ENCODE measurements around the gene CRYBB1.

Gene CRYBB1

DNA sequence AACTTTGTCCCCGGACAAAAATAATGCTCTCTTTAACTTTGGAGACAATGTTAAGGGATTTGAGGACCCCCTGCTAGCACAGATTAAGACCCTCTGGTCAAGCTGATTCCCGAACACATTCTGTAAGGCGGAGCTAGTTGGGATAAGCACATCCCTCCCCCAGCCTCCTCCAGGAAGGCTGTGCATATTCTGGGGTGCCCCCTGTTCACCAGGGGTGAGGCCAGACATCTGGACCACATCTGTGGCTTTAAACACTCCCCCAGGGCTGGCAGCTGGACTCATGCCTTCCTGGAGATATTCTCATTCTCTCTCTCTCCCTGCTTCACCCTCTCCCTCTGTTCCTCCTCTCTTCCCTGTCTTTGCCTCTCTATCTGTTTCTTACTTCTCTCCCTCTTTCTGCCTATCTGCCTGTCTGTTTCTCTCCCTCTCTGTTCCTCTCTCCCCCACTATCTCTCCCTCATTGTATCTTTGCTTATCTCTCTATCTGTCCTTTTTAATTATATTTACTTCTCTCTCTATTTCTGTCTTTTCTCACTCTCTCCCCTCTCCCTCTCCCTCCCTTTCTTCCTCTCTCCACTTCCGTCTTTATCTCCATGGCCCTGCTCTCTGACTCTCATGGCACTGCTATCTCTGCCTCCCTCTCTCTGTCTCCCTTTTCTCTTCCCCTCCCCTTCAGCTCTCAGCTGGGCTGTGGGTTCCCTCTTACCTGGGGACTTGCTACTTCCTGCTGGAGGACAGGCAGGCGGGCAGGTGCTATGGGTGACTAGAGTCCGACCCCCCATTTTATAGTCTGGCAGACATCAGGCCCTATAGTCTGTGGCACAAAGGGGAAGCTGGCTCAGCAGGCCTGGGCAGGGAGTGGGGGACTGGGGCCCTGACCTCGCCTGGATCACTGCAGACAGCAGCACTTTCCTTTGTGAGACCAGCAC, at the start of gene CRYBB1:
Gene CRYBB1 (minus strand): TSS at position 757 of the 929 bp plus-strand sequence. CDS start 1,708 bp downstream, outside the sequence.
- no peak for DNase-seq

DNA sequence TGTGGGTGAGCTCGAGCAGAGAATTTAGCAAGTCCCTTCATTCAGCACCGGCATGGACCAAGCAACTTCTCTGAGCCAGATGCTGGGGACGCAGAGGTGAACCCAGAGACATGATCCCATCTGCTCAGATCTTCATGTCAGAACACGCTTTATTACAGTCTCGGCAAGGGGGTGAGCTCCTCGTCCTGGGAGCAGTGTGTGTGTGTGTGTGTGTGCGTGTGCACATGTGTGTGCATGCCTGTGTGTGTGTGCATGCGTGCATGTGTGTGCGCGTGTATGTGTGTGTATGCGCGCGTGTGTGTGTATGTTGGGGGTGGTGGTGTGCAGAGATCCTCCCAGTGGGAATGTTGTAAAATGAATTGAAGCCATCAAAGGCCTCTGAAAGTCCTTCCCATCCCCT, 49.3 kb upstream of the CRYBB1 start:
- no peak for DNase-seq

DNA sequence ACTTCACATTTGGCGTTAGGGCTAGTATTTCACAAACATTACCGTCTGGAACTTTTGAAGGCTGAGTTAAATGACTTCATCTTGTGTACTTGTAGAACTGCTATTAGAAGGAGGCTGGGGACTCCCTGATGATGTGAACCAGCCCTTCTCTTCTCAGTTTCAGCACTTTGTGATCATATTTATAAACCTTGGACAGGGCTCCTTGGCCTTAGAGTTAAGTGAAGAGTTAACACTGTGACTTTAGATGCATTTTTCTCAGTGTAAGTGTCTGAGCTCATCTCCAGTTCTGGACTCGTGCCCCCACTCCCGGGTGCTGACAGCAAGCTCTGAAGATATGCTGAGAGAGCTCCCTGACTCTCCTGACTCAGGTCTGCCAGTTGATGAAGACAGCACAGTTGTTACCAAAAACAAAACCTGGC, 48.0 kb upstream of the CRYBB1 start:
- DNase-seq = no peak

DNA sequence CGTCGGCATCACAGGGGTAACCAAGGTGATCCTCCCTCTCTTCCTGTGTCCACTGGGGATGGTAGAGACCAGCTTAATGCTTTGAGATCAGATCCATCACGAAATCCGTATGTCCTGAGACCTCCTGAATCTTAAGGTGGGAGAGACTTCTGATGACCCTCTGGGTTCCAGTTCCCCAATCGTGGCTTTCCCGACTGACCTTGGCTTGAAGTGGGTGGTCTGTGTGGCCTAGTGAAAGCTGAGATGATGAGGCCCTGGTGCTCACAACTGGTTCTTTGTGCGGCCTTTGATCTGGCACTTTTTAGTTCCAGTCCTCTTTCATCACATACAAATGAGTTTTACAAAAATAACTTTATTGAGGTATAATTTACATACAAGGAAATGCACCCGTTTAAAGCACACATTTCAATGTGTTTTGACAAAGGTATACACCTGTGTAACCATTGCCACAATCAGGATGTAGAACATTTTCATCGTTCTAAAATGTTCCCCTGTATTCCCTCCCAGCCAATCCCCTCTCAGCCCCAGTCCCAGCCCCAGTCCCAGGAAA, 45.6 kb upstream of the CRYBB1 start:
- no peak for DNase-seq

DNA sequence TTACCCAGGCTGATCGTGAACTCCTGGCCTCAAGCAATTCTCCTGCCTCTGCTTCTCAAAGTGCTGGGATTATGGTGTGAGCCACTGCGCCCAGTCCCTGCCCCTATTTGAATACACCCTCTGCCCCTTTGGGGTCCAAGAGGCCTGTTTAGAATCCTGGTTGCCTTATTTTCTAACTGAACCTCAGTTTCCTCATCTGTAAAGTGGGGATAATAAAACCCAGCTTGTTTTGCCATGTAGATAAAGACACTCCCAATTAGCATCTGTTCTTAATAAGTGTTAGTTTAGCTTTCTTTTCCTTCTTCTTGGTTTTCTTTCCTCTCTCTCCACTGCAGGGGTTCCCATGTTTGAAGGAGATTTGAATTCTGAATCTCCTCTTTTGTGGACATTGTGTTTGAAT, 44.3 kb upstream of the CRYBB1 start:
- no peak for DNase-seq

DNA sequence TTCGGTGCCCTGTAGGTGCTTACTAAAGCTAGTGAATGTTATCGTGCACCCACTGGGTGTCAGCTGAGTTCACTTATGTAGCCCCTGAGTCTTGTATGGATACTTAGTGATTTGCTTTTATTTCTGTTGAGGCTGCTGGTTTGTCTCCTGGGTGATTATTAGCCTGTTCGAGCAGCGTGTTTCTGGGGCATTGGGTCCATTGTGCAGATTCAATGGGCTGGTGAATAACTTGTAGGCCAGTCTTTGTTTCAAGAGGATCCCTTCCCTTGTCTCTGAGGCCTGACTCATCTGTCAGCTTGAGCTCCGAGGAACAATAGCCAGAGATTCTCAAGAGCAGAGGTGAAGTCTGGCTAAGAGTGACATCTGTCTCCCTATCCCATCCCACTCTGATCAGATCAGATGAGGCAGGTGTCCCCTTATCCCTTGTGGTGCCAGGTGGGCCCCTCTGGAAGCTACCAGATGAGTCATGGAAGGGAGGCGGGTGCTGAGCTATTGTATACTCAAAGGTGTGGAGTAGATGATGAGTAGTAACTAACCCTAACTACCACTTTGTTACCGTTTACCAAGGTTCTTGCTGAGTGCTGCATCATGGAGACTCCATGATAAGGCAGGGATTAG, 43.2 kb upstream of the CRYBB1 start:
- no peak for DNase-seq

DNA sequence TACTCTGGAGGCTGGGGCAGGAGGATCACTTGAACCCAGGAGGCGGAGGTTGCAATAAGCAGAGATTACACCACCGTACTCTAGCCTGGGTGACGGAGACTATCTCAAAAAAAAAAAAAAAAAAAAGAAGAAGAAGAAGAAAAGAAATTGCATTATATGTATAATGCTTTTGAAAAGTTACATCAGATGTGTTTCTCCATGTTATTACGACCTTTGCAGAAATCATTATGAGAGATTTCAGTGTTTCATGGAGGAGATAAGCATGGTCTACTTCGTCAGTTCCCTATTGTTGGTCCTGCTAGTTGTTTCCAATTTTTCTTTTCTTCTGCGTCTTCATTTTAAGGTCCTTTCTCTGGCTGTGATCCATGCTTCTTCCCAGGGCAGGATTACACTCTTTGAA, 42.5 kb upstream of the CRYBB1 start:
- no peak for DNase-seq

DNA sequence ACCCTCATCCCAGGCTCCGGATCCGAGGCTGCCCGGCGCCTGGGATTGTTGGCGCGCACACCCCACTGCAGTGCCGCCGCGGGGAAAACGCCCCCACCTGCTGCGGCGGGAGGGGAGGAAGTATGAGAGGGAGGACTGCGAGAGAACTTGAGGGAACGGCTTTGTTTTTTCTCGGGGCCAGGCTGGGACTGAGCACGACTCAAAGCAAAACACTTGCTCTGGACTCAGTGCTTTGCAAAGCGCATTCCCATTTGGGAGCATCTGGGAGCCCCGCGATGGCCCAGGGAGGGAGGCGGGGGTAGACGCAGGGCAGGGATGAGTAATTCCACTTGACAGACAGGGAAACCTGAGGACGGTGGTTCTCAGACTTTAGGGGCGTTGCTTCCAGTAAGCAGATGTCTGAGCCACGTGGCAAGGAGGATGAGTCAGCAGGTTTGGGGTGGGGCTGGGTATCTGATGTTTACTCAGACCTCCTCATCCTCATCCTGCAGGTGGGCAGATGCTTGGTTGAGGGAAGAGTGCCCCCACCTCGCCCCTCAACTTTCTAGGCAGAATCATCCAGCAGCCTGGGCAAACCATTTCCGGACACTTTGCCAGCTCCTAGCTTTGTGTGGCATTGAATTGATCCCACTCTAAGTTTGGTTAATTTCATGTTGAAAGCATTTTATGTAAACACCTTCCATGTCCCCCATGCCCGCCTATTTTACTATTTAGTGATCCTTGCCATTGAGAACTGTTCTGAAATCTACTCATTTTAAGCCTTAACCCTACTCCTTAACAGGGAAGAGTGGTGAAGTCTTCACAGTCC, 41.0 kb upstream of the CRYBB1 start:
- peak; percentile 35 to 72 for DNase-seq

DNA sequence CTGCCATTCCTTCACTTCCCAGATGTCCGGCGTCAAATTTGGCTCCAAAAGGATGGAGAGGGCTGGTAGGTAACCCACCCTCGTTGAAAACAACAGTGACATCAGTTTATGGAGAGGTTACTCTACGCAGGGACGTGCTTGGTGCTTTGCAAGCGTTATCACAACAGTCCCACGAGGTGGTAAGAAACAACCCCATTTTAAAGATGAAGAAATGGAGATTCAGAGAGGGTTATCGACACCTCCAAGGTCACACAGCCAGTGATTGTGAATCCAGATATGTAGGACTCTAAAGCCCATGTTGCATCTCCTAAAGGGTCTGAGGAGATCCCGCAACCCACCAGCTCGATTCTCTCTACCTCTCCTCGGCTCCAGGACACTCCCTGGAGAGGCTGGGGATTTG, 40.3 kb upstream of the CRYBB1 start:
- no peak for DNase-seq

DNA sequence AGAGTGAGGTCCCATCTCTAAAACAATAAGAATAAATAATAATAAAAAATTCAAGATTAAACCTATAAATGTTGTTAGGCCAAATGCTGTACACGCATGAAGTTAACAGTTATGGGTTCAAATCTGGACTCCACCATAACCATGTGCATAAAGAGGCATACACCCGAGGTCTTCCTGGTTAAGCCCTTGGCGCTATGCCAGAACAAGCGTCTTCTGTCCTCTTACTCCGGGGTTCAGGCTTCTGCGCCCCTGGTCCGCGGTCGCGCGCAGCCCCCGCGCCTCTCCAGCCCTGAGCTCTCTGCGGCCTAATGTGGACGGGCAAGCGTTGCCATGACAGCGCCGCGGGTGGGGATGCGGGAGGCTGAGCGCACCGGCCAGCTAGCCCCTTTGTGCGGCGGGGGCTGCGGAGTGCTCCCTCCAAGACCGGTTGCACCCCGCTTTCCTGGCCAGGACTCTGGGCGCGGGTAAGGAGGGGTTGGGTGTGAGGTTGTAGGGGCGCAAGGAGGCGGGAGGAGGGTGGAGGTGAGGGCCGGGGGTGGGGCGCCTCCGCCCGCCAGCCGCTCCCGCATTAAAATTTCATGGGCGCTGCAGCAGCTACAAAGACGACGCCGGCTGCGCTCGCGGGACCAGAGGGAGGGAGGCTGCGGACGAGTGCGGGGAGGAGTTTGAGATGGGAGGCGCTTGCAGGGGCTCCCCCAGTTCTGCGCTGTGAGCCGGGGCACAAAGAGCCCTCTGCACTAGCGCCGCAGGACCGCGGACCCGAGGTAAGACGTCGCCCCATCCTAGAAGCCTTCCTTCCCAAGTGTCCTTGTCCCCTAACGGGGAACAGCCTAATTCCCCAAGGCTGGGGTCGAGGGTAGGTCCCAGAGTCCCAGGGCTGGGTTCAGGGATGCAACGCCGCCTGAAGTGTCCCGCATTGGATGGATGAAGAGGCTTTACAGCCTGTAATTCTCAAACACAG, 39.3 kb upstream of the CRYBB1 start, which contains the start of gene MIAT:
Gene MIAT (plus strand): TSS at position 698 of the 961 bp plus-strand sequence.
- no peak for DNase-seq

DNA sequence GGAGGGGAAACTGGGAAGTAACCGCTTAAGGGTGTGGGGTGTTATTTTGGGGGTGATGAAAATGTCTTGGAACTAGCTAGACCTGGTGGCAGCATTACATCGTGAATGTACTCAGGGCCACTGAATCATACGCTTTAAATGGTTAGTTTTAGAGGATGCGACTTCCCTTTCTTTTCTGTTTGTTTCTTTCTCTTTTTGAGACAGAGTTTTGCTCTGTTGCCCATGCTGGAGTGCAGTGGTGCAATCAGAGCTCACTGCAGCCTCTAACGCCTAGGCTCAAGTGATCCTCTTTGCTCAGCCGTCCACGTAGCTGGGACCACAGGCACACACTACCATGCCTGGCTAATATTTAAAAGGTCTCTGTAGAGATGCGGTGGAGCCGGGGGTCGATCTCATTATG, 34.0 kb upstream of the CRYBB1 start:
- no peak for DNase-seq

DNA sequence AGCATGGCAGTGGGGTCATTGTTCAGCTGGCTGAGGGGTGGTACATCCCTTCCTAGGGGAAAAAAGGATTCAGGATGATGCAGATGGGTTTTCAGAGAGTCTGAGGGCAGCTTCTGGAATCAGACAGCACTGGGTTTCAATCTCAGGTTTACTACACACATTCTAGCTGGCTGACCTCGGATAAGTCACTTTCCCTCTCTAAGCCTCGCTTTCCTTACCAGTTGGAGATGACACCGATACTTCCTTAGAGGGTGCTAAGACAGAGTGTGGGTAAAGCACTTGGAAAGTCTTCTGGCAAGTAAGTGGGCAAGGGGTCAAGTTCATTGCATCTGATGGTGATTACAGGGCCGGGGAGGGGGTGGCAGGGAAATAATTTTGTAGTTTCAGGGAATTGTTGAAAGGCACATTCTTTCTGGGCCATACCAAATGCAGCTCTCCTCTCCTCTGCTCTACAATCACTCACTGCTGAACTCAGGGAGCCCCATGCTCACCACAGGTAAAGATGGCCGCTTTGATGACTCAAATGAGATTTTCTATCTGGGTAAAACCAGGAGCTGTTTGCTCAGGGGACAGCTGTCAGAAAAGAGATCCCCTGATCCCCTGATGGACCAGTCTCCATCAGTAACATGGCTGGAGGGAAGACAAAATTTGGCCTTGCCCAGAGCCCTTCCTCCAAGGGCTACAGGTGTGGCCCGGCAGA, 33.0 kb upstream of the CRYBB1 start:
- DNase-seq = no peak

DNA sequence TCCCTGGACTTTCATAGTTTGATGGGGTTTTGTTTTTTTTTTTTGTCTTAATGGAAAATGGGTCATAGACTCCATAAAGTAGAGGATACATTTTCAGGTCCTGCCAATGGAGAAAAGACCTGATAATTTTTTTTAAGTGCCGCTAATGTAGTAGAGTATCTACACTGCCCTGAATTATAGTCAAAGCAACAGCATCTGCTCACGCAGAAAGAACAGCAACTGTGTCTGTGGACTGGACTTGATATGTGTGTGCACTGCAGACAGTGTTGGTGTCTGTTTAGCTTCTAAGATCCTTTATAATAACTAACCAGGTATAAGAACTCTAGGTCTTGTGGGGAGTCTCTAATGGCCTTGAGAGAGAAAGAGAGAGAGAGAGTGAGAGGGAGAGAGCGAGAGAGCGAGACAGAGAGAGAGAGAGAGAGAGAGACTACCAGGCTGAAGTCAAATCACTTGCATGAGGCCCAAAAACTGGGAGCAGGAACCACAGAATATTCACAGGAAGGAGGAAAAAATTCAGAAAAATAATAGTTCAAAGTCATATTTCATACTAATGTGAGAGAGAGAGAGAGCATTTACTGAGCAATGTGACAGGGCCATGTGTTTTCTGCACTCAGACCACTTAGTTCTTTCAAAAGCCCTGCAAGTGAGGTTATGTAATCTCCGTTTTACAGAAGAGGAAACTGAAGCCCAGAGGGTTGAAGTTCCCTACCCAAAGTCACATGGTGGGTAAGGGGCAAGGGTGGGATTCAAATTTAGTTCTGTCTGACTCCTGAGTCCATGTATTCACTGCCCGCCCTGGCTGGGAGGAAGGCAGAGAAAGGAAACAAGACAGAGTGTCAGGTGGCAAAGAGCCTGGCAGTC, 30.9 kb upstream of the CRYBB1 start:
- DNase-seq = no peak

DNA sequence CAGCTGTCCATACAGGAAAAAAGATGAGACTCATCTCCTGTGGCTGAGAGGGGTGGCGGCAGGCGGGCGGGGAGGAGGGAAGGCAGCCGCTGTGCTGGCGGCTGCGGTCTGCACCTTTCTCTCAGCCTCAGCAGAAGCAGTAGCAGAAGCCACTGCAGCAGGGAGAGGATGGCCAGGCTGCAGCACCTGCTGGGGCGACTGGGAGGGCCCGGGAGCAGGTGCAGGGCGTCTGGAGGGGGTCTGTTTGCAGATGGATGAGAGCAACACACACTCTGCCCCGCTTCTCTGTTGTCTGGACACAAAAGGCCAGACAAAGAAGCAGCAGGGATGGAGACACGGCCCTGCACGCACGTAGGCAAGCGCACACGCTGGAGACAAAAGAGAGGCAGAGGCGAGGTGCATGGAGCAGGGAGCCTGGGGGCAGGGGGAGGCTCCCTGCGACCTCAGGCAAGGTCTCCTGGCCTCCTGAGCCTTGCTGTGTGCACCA, 30.2 kb upstream of the CRYBB1 start:
- no peak for DNase-seq

DNA sequence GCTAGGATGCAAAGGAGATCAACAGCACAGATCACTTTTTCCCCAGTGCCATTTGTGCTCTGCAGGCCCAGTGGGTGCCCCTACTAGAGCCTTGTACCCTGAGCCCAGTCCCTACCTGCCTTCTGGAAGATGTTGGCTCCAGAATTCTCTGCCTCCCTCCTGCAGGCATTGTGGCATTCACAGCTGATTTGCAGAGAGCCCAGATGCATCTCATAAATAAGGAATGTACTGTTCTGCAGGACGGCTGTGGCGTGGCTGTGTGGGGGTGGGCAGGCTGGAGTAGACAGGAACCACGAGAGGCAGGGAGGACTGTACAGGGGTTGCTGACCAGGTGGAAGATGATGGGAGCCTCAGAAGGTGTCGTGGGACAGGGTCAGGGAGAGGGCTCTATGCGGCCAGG, 28.3 kb upstream of the CRYBB1 start:
- DNase-seq = no peak

DNA sequence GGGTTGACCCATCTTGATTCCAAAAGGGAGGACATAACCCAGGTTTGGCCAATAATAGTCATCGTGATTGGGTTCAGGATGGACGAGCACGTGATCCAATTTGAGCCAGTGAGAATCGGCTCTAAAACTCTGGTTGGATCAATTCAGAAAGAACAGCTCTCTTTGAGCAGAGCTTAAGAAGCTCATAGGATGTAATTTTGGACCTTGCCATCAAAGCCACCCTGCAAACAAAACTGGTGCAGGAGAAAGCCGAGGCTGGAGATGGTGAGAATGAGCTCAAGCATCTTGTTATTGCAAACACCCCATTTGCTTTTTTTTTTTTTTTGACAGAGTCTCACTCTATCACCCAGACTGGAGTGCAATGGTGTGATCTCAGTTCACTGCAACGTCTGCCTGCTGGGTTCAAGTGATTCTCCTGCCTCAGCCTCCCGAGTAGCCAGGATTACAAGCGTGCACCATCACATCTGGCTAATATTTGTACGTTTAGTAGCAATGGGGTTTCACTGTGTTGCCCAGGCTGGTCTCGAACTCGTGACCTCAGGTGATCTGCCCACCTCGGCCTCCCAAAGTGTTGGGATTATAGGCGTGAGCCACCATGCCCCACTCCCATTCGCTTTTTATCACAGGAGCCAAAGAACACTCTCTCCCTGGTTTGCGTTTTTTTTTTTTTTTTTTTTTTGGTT, 25.7 kb upstream of the CRYBB1 start:
- no peak for DNase-seq

DNA sequence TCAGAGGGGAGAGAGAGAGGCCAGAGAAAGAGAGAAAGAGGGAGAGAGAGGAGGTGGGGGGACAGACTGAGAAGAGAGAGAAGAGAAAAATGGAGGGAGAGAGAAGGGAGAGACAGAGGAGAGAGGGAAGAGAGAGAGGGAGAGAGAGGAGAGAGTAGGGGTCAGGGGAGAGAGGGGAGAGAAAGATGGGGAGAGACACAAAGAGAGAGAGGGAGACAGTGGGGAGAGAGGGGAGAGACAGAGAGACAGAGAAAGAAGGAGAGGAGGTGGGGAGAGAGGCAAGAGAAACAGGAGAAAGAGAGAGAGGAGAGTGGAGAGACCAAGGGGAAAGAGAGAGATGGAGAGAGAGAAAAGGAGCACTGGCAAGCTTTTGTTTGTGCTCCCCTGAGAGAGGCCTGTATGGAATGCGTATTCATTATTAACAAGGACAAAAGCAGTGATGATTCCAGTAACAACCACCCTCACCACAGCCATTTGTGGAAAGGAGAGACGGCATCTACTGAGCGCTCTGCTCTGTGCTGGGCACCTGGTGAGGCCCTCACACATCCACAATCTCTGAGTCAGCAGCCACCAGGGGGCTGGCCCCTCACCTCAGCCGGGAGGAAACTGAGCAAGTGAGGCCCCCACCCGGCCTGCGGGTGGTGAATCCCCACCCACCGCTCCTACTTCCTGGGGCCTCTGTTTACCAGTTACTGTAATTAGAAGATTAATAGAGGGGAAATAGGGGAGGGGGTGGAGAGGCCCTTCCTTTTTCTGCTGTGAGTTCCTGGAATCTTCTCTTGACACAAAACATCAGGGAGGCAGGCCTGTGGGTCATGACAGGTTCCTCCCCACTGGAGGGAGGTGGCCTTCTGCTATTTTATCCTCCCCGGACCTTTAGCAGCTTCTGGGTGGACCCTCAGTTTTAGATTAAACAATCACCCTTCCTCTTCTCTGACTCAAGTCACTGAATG, 24.9 kb upstream of the CRYBB1 start:
- no peak for DNase-seq

DNA sequence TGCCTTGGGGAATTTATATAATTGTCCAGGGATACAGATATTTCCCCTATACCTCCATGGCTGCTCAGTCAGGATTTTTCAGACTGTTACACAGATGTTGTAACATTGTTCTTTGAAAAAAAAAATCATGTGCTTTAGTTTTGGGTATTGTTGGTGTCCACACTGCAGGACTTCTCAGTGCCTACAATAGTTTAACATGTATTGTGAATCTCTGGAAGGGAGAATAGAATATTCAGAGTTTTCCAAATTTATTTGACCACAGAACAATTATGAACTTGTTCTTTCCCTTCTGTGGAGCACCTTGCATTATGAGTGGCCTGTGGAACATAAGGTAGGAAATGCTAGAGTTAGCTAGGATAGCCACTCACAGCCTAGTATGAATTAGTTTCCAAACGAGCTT, 18.5 kb upstream of the CRYBB1 start:
- no peak for DNase-seq

Measured in SW 1271 (cell line).